ENCODE data around the gene BMP10.

- no peak for TF ChIP-seq ASH2L (IDR thresholded peaks at IDR 0.05; ENCODE audit: borderline replicate concordance, low read depth)
- no peak for TF ChIP-seq BRCA1 (IDR thresholded peaks at IDR 0.05; ENCODE audit: low read depth, low read length)
- TF ChIP-seq POLR2AphosphoS5 (IDR thresholded peaks at IDR 0.05; ENCODE audit: low read length) = no peak
- TF ChIP-seq, protein P1, sequence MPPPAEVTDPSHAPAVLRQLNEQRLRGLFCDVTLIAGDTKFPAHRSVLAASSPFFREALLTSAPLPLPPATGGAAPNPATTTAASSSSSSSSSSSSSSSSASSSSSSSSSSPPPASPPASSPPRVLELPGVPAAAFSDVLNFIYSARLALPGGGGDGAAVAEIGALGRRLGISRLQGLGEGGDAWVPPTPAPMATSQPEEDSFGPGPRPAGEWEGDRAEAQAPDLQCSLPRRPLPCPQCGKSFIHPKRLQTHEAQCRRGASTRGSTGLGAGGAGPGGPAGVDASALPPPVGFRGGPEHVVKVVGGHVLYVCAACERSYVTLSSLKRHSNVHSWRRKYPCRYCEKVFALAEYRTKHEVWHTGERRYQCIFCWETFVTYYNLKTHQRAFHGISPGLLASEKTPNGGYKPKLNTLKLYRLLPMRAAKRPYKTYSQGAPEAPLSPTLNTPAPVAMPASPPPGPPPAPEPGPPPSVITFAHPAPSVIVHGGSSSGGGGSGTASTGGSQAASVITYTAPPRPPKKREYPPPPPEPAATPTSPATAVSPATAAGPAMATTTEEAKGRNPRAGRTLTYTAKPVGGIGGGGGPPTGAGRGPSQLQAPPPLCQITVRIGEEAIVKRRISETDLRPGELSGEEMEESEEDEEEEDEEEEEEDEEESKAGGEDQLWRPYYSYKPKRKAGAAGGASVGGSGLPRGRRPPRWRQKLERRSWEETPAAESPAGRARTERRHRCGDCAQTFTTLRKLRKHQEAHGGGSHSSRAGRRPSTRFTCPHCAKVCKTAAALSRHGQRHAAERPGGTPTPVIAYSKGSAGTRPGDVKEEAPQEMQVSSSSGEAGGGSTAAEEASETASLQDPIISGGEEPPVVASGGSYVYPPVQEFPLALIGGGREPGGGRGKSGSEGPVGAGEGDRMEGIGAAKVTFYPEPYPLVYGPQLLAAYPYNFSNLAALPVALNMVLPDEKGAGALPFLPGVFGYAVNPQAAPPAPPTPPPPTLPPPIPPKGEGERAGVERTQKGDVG (CRISPR knock-in tag; IDR thresholded peaks at IDR 0.05) = no peak
Measured at GRCh38 chr2:68835621-68836020, 35.6 kb downstream of the BMP10 start.

All from GM12878 (cell line).